Endothelial cell of umbilical vein (primary cell): ENCODE results near the gene IFITM10. TPM values are rescaled to one million over a fixed set of nuclear protein-coding genes. Genes with fewer than 3 reads are reported as not detected.

Experiments used
- BruUV-seq: library from RNA; stranded (reverse); fragments of 400-500 nt; replicated peaks from 2 replicates; lab custom pipeline; 2021; lab: Mats Ljungman, UMichigan
- CTCF ChIA-PET: fragments of 300-600, 350-600 bp; sonication (Branson Sonifier 250); formaldehyde crosslinking; loops from one replicate; lab custom pipeline; 2021; ENCODE audit warnings: antibody characterized with exemption, inconsistent platforms; lab: Charles Lee
- POLR2A ChIA-PET: fragments of 300-600, 350-600 bp; sonication (Branson Sonifier 250); formaldehyde crosslinking; loops from one replicate; lab custom pipeline; 2021; ENCODE audit warnings: antibody characterized with exemption, inconsistent platforms; lab: Charles Lee
- DNase-seq: peaks from one replicate; pipeline ENCODE4 v3.0.0-alpha.2; 2011; ENCODE audit warnings: low read depth, low spot score
- FAIRE-seq: peaks from 2 replicates; lab custom pipeline; 2011; peaks lifted over from hg19 to GRCh38; lab: Jason Lieb, UNC
- H2AFZ ChIP-seq: 2 replicates; pipeline ENCODE4 v1.6.0; 2012; ENCODE audit warnings: low read depth, low read length, control low read depth, inconsistent platforms
- H3K27ac ChIP-seq: 2 replicates; pipeline ENCODE4 v1.5.1; 2011; ENCODE audit warnings: low read depth, mild to moderate bottlenecking, control low read depth, low read length, moderate library complexity; ENCODE audit not compliant: insufficient read depth
- H3K27me3 ChIP-seq, 2 experiments: 2 replicates each; pipeline versions ENCODE4 v1.6.0 to v1.6.1; 2011; ENCODE audit warnings: low read length in 2 of 2, mixed read lengths in 1 of 2; ENCODE audit not compliant: control insufficient read depth in 2 of 2, insufficient read depth in 2 of 2
- H3K36me3 ChIP-seq, 2 experiments: 2 replicates in 1 of 2; 3 replicates in 1 of 2; pipeline ENCODE4 v1.5.1; 2011; ENCODE audit warnings: low read length in 2 of 2, mild to moderate bottlenecking in 1 of 2, moderate library complexity in 1 of 2; ENCODE audit not compliant: control insufficient read depth in 2 of 2, insufficient read depth in 2 of 2; ENCODE audit errors: extremely low read depth in 1 of 2
- H3K4me1 ChIP-seq: 3 replicates; pipeline ENCODE4 v1.5.1; 2011; ENCODE audit warnings: mild to moderate bottlenecking, low read length; ENCODE audit not compliant: control insufficient read depth, insufficient read depth; ENCODE audit errors: extremely low read depth
- H3K4me2 ChIP-seq: 2 replicates; pipeline ENCODE4 v1.6.1; 2011; ENCODE audit warnings: low read length, control low read depth, mixed read lengths; ENCODE audit not compliant: insufficient read depth
- H3K4me3 ChIP-seq, 3 experiments: fragments of 200-600 bp in 1 of 3; sonication (generic), shearing (Covaris generic) in 1 of 3; replicated peaks in 1 of 3; 2 replicates each; pipeline ENCODE4 v1.5.1; 2011 to 2016; ENCODE audit warnings: control low read depth in 3 of 3, low read length in 3 of 3, mild to moderate bottlenecking in 2 of 3, inconsistent platforms in 1 of 3, low read depth in 1 of 3, moderate library complexity in 1 of 3; ENCODE audit not compliant: insufficient read depth in 1 of 3
- H3K79me2 ChIP-seq: 2 replicates; pipeline ENCODE4 v1.6.0; 2012; ENCODE audit warnings: low read length, inconsistent platforms; ENCODE audit not compliant: control insufficient read depth, insufficient read depth
- H3K9ac ChIP-seq: replicated peaks from 2 replicates; pipeline ENCODE3; 2011; ENCODE audit warnings: low read length, control low read depth; ENCODE audit not compliant: insufficient read depth; ENCODE audit errors: extremely low read depth
- H3K9me1 ChIP-seq: replicated peaks from 3 replicates; pipeline ENCODE4 v1.6.0; 2011; ENCODE audit warnings: mild to moderate bottlenecking, low read length; ENCODE audit not compliant: control insufficient read depth, insufficient read depth; ENCODE audit errors: extremely low read depth
- H3K9me3 ChIP-seq: replicated peaks from 2 replicates; pipeline ENCODE4 v1.5.1; 2012; ENCODE audit warnings: low read length, inconsistent platforms; ENCODE audit not compliant: control insufficient read depth, insufficient read depth
- H4K20me1 ChIP-seq: replicated peaks from 2 replicates; pipeline ENCODE3; 2011; ENCODE audit warnings: mild to moderate bottlenecking, low read length; ENCODE audit not compliant: control insufficient read depth, insufficient read depth; ENCODE audit errors: extremely low read depth
- CTCF ChIP-seq, 2 donors: IDR thresholded peaks; 1 replicate in 1 of 2; 2 replicates in 1 of 2; pipeline ENCODE4 v1.5.1; 2011; ENCODE audit warnings: low read length in 2 of 2, mild to moderate bottlenecking in 2 of 2, moderate library complexity in 2 of 2, control low read depth in 1 of 2, inconsistent platforms in 1 of 2, low read depth in 1 of 2; ENCODE audit not compliant: insufficient read depth in 1 of 2; ENCODE audit errors: extremely low read depth in 1 of 2
- EZH2 ChIP-seq: IDR thresholded peaks from 2 replicates; pipeline ENCODE4 v1.6.1; 2012; ENCODE audit warnings: borderline replicate concordance, low read depth, mild to moderate bottlenecking, moderate library complexity, low read length, inconsistent platforms; ENCODE audit not compliant: severe bottlenecking
- FOS ChIP-seq: IDR thresholded peaks from 2 replicates; pipeline ENCODE4 v1.6.1; 2011; ENCODE audit warnings: mild to moderate bottlenecking, low read length, moderate library complexity, borderline replicate concordance; ENCODE audit not compliant: insufficient read depth
- GATA2 ChIP-seq: IDR thresholded peaks from 2 replicates; pipeline ENCODE4 v1.7.0; 2011; ENCODE audit warnings: low read depth, mild to moderate bottlenecking, moderate library complexity, mixed read lengths, low read length; ENCODE audit not compliant: insufficient read length, insufficient read depth
- JUN ChIP-seq: IDR thresholded peaks from 2 replicates; pipeline ENCODE4 v1.6.1; 2011; ENCODE audit warnings: borderline replicate concordance, low read depth; ENCODE audit not compliant: insufficient read length, insufficient read depth
- MAX ChIP-seq: IDR thresholded peaks from 2 replicates; pipeline ENCODE4 v1.6.1; 2011; ENCODE audit not compliant: insufficient read depth, insufficient read length
- MYC ChIP-seq: IDR thresholded peaks from one replicate; pipeline ENCODE4 v1.6.1; 2011; ENCODE audit warnings: mild to moderate bottlenecking, low read depth, low read length
- POLR2A ChIP-seq: IDR thresholded peaks from 2 replicates; pipeline ENCODE4 v1.6.1; 2012; ENCODE audit warnings: low read depth, mild to moderate bottlenecking, control low read depth, low read length
- POLR2AphosphoS5 ChIP-seq: IDR thresholded peaks from 2 replicates; pipeline ENCODE4 v1.6.1; 2012; ENCODE audit warnings: low read depth, mild to moderate bottlenecking, control low read depth, low read length, moderate library complexity; ENCODE audit not compliant: insufficient read depth
- dilution Hi-C: fragments of 300-500 bp; cut with MboI; formaldehyde crosslinking; loops from one replicate; pipeline ENCODE4 v1.15.0; 2019; ENCODE audit warnings: low sequenced_read_pairs; ENCODE audit not compliant: extremely low pct_ligation_motif_present
- intact Hi-C: fragments of 100-400 bp; cut with micrococcal nuclease; formaldehyde crosslinking; loops from one replicate; pipeline ENCODE4 v1.10.0; 2022
- polyA plus RNA-seq, 4 experiments: library from polyadenylated mRNA; depleted of rRNA in 3 of 4; stranded (reverse) in 3 of 4; unstranded in 1 of 4; fragments of >200 nt; gene quantifications; 2 replicates each; pipeline versions ENCODE4 v1.2.1 to v1.2.3, GENCODE V29; 2011 to 2012; ENCODE audit warnings: missing spikeins in 1 of 4
- total RNA-seq: library from RNA; stranded (reverse); gene quantifications from 2 replicates; pipeline ENCODE4 v1.2.3, GENCODE V29; 2021

The IFITM10 gene
- total and polyA plus RNA-seq, 2 donors (not counting 3 experiments of a cell fraction or from before 2014, with no cell fraction given) = 0.04 to 0.66 TPM

DNA sequence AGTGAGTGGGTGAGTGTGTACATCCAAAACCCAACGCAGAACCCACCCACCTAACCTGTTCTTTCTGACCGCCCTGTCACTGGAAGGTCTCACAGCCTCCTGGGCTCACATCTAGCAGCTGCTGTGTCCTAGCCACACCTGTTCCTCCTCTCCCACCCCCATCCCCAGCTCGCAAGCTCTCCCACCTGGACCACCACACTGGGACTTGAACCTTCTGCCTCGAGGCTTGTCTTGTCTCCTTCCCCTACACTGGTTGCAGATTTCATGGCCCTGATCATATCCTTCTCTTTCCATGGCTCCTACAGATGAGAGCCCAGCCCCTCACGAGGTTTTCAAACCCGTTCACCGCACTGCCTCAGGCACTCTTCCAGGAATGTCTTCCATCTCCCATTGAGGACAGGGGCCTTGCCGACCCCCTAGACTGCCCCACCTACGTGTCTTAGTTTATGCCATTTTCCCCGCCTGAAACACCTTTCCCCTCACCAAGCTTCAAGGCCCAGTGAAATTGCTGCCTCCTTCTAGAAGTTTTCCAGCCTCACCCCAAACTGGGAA, 6.7 kb downstream of the IFITM10 start:
- CTCF ChIA-PET = no interaction called here
- no peak for FAIRE-seq
- dilution Hi-C loops = no loop called here

More for the DNA sequence above, 6.7 kb downstream of the IFITM10 start:
- H3K9me3 ChIP-seq = no peaks in the 10 kb centered on the region
- H3K36me3 ChIP-seq = no peaks in the 10 kb centered on the region
- H2AFZ ChIP-seq = no peak overlapping the region
- no peaks in the 10 kb centered on the region for H4K20me1 ChIP-seq
- peaks cover 4 to 10% of the 10 kb centered on the region in 2 experiments for H3K27me3 ChIP-seq
- no peak overlapping the region for H3K4me2 ChIP-seq
- H3K9ac ChIP-seq = no peak overlapping the region
- no peak for TF ChIP-seq MYC
- TF ChIP-seq EZH2 = no peak
- TF ChIP-seq GATA2 = no peak
- no peak for TF ChIP-seq FOS
- TF ChIP-seq POLR2AphosphoS5 = no peak
- TF ChIP-seq JUN = no peak
- TF ChIP-seq POLR2A = no peak
- no peak for TF ChIP-seq MAX
- TF ChIP-seq CTCF (IDR thresholded peaks at IDR 0.05; ENCODE audit: extremely low read depth in 1 of 2, insufficient read depth in 1 of 2, low read depth in 1 of 2, low read length in 2 of 2) = no peak
- no peaks in the 10 kb centered on the region for H3K4me1 ChIP-seq
- H3K27ac ChIP-seq = no peak overlapping the region
- H3K4me3 ChIP-seq = no peak overlapping the region
- DNase-seq = no peak
- POLR2A ChIA-PET = no interaction called here
- no TSS peak for BruUV-seq
- intact Hi-C loops = no loop called here
- no peaks in the 10 kb centered on the region for H3K79me2 ChIP-seq
- H3K9me1 ChIP-seq = no peaks in the 10 kb centered on the region
